GM18502 (cell line): ENCODE measurements around the gene KIDINS220.
"Not testable (repeated sequence)": the region's sequence is repeated elsewhere in the genome, so short reads cannot be mapped to it uniquely, and the experiment has no call there.

Experiments
- ATAC-seq: cut with Tn5 transposase; IDR thresholded peaks from one replicate; pipeline ENCODE4 v1.9.1; 2021; ENCODE audit warnings: mild to moderate bottlenecking; ENCODE audit not compliant: unreplicated experiment, poor library complexity

The KIDINS220 gene

GRCh38 chr2:8761529-8762164 is 75.8 kb downstream of the KIDINS220 start:
- ATAC-seq = no peak

- ATAC-seq = no peak
Measured at GRCh38 chr2:8756716-8757115, 80.7 kb downstream of the KIDINS220 start.

- no peak for ATAC-seq
Measured at GRCh38 chr2:8756230-8756629, 81.2 kb downstream of the KIDINS220 start.

- no peak for ATAC-seq
Measured at GRCh38 chr2:8754106-8754776, 83.2 kb downstream of the KIDINS220 start.

GRCh38 chr2:8753609-8754008 is 83.8 kb downstream of the KIDINS220 start:
- ATAC-seq = no peak

GRCh38 chr2:8752385-8752784 is 85.0 kb downstream of the KIDINS220 start:
- no peak for ATAC-seq

GRCh38 chr2:8750221-8750620 is 87.2 kb downstream of the KIDINS220 start:
- ATAC-seq = no peak

- ATAC-seq = no peak
Measured at GRCh38 chr2:8743261-8743660, 94.2 kb downstream of the KIDINS220 start.

- ATAC-seq = no peak
Measured at GRCh38 chr2:8740136-8740535, 97.3 kb downstream of the KIDINS220 start.

- ATAC-seq = no peak
Measured at GRCh38 chr2:8737571-8738175, 99.7 kb downstream of the KIDINS220 start.

- no peak for ATAC-seq
Measured at GRCh38 chr2:8732601-8733000, 104.8 kb downstream of the KIDINS220 start.

- no peak for ATAC-seq
Measured at GRCh38 chr2:8729939-8730338, 107.5 kb downstream of the KIDINS220 start.

GRCh38 chr2:8729101-8729500 is 108.3 kb downstream of the KIDINS220 start:
- not testable (repeated sequence) for ATAC-seq

- ATAC-seq = no peak
Measured at GRCh38 chr2:8728305-8729015, 109.0 kb downstream of the KIDINS220 start.

- no peak for ATAC-seq
Measured at GRCh38 chr2:8725838-8726237, 111.6 kb downstream of the KIDINS220 start.

- no peak for ATAC-seq
Measured at GRCh38 chr2:8722986-8723385, 114.4 kb downstream of the KIDINS220 start.

- no peak for ATAC-seq
Measured at GRCh38 chr2:8721410-8721809, 116.0 kb downstream of the KIDINS220 start.

GRCh38 chr2:8720741-8721140 is 116.7 kb downstream of the KIDINS220 start:
- ATAC-seq = no peak

- no peak for ATAC-seq
Measured at GRCh38 chr2:8719528-8719927, 117.9 kb downstream of the KIDINS220 start.

GRCh38 chr2:8714971-8715370 is 122.4 kb downstream of the KIDINS220 start:
- no peak for ATAC-seq

- ATAC-seq = no peak
Measured at GRCh38 chr2:8714283-8714682, 123.1 kb downstream of the KIDINS220 start.
